Stimulated activated effector memory CD8-positive, alpha-beta T cell treated with anti-CD3 and anti-CD28 coated beads, Interleukin-12 subunit alpha, Interleukin-12 subunit beta, amount 100 ng/mL, for 72 hours (primary cell): ENCODE results near the gene RANBP1.

Experiments
- ATAC-seq: fragments of 150-1000 bp; cut with Tn5 transposase; 2 replicates; pipeline ENCODE4 v1.10.0; 2021
- DNase-seq, 2 donors: peaks; one replicate each; pipeline ENCODE4 v3.0.0; 2021 to 2022; ENCODE audit warnings: low spot score in 2 of 2
- H3K27ac Mint-ChIP-seq: one replicate; pipeline ENCODE4 v1.8.0; 2022; ENCODE audit warnings: mild to moderate bottlenecking, mixed read lengths
- H3K36me3 Mint-ChIP-seq: one replicate; pipeline ENCODE4 v1.8.0; 2022; ENCODE audit warnings: mild to moderate bottlenecking, mixed read lengths
- H3K4me1 Mint-ChIP-seq: one replicate; pipeline ENCODE4 v1.8.0; 2022; ENCODE audit warnings: mixed read lengths
- H3K4me3 Mint-ChIP-seq: one replicate; pipeline ENCODE4 v1.8.0; 2022; ENCODE audit warnings: mild to moderate bottlenecking, mixed read lengths
- H3K9me3 Mint-ChIP-seq: one replicate; pipeline ENCODE4 v1.8.0; 2022; ENCODE audit warnings: mixed read lengths

The RANBP1 gene

DNA sequence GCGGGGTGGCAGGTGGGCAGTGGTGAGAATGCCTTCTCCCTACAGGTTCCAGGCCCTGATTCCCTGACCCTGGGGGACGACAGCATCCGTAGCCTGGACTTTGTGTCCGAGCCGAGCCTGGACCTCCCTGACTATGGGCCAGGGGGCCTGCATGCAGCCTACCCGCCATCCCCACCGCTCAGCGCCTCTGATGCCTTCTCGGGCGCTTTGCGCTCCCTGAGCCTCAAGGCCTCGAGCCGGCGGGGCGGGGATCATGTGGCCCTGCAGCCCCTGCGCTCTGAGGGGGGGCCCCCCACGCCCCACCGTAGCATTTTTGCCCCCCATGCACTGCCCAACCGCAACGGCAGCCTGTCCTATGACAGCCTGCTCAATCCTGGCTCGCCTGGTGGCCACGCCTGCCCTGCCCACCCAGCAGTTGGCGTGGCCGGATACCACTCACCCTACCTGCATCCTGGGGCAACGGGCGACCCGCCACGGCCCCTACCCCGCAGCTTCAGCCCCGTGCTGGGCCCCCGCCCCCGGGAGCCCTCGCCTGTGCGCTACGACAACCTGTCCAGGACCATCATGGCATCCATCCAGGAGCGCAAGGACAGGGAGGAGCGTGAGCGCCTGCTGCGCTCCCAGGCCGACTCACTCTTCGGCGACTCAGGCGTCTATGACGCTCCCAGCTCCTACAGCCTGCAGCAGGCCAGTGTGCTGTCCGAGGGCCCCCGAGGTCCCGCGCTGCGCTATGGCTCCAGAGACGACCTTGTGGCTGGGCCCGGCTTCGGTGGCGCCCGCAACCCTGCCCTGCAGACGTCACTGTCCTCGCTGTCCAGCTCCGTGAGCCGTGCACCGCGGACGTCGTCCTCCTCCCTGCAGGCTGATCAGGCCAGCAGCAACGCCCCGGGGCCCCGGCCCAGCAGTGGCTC lies 27.1 kb downstream of the RANBP1 start:
- peaks cover 12% of the 10 kb centered on the region for H3K36me3 Mint-ChIP-seq
- peaks cover 20% of the 10 kb centered on the region for H3K4me1 Mint-ChIP-seq
- DNase-seq, result no peak
- H3K4me3 Mint-ChIP-seq, result no peak overlapping the region
- no peak for ATAC-seq
- H3K9me3 Mint-ChIP-seq, result no peaks in the 10 kb centered on the region
- H3K27ac Mint-ChIP-seq, result no peak overlapping the region

DNA sequence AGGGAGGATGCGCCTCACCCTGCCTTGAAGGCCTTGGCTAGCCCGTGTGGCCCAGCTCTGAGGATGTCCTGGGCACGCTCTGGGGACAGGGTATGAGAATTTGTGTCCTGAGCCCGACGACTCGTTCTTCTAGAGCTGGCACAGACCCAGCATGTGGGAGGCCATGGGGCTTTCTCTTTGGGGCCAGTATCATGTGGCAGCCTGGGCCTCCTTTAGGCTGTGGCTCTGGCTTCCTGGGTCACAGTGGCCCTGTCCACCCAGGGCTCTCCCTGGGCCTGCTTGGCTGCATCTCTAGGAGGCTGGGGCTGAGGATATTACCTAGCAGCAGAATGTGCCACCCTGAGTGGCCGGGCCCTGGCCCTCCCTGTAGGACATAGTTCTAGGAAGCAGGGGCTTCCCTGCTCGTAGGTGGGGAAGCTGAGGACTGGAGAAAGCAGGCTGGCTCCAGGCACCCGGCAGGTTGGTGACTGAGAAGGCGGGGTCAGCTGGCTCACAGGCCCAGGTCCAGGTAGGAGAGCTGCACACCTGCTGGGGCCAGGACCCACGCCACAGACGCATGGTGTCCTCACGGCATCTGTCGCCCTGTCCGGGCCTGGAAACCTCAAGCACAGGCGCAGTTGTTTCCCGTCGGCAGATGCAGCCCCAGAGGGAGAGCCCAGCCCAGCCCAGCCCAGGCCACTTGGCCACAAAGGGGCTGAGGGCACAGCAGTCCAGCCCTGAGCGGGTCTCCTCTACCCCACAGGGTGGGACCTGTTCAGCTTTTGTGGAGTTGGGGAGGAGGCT lies 28.2 kb downstream of the RANBP1 start:
- Mint-ChIP-seq H3K36me3 (peaks cover 12% of the 10 kb centered on the region), H3K4me3 (no peak overlapping the region), H3K9me3 (no peaks in the 10 kb centered on the region), H3K4me1 (peaks cover 13% of the 10 kb centered on the region), H3K27ac (no peak overlapping the region)
- ATAC-seq, result no peak
- DNase-seq, result no peak

DNA sequence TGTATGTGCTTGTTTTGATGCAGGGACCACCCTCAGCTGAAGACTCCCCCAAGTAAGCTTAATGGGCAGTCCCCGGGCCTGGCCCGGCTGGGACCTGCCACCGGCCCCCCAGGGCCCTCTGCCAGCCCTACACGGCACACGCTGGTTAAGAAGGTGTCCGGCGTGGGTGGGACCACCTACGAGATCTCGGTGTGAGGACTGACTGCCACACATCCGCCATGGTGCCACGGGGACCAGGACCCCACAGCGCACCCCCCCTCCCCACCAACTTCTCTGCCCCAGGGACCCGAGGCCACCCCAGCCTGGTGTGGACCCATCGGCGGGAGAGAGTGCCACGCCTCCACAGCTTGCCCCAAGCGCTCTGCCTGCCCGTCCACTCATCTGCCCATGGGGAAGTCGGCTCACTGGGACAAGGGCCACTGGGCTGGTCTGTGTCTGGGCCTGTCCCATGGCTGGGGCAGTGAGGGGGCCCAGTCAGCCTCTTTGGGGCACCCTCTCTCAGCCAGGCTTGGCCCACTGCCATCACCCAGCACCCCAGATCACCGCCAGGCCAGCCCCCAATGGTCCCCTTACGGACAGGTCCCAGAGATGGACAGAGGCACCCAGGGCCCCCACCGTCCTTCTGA lies 29.4 kb downstream of the RANBP1 start:
- Mint-ChIP-seq H3K27ac (no peak overlapping the region), H3K4me3 (no peak overlapping the region), H3K36me3 (peaks cover 6% of the 10 kb centered on the region), H3K9me3 (no peaks in the 10 kb centered on the region), H3K4me1 (peaks cover 5% of the 10 kb centered on the region)
- no peak for ATAC-seq
- no peak for DNase-seq

DNA sequence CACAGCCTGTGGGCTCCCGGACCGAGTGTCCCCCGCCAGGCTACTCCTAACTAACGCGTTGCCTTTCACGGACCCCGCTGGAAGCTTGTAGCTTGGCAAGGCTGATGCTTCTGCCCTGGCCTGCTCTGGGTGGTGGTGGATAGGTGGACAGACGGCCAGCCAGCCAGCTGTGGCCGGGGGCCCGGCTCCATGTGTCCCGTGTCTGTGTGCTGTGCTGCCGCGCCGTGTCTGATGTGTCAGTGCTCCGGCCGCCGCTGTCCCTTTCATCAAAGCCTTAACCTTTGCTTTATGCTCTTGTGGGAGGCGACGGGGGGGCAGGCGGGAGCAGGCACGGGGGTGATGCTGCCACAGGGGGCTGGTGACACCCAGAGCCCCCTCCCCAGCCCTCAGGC lies 29.9 kb downstream of the RANBP1 start:
- H3K27ac Mint-ChIP-seq, result no peak overlapping the region
- DNase-seq (no peak), ATAC-seq (no peak)
- H3K4me1 Mint-ChIP-seq, result peaks cover 5% of the 10 kb centered on the region
- H3K4me3 Mint-ChIP-seq, result no peak overlapping the region
- no peaks in the 10 kb centered on the region for H3K9me3 Mint-ChIP-seq
- peaks cover 6% of the 10 kb centered on the region for H3K36me3 Mint-ChIP-seq

DNA sequence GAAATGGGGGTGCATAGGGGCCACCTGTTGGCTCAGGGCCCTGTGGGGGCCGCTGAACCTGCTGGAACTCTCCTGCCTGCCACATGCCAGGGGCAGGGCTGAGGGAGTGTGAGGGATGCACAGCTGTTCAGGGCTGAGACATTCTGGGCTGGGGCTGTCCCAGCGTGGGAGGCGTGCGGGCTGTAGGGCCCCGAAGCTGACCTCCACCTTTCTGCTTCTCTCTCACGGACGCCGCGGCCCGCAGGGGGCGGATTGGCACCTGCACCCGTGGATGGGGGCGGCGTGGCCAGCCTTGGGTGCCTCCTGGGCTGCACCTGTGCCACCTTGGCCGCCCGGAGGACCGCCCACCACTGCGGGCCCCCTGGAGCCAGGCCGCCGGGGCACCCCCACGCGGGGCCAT lies 30.9 kb downstream of the RANBP1 start:
- no peaks in the 10 kb centered on the region for H3K9me3 Mint-ChIP-seq
- no peak for DNase-seq
- H3K27ac Mint-ChIP-seq, result peak overlapping the region; percentile 71
- no peak overlapping the region for H3K4me3 Mint-ChIP-seq
- peaks cover 6% of the 10 kb centered on the region for H3K36me3 Mint-ChIP-seq
- ATAC-seq, result peak; percentile 15
- H3K4me1 Mint-ChIP-seq, result peaks cover 5% of the 10 kb centered on the region

DNA sequence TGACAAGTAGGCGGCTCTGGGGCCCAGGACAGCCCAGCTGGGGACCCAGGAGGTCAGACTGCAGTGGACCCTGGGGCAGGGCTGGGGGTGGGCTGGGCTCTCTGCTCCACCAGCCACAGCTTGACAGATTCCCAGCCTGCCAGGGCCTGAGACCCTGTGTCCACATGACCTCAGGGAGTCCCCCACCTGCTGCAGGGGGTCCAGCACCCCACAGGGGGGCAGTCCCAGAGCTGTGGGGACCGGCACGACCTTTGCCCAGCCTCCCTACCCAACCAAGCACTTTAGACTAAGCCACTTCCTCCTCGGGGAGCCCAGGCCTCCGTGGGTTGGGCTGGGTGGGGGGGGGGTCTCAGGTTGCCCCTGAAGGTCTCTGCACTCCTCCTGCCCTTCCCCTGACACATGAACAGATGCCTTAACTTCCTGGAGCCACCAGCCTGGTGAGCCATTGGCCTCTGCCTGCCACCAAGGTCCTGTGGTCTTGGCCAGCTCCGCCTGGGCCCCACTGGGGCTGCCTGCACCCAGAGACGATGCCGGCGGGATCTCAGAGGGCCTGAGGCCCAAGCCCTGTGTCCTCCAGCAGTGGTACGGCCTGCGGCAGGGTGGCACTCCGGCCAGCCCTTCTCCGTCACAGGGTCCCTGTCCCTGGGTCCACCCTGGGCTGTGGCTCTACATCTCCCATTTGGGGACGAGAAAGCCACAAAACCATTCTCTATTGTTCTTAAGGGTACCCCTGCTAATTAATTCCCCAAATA lies 31.5 kb downstream of the RANBP1 start:
- Mint-ChIP-seq H3K36me3 (peaks cover 6% of the 10 kb centered on the region), H3K4me1 (peaks cover 5% of the 10 kb centered on the region), H3K4me3 (no peak overlapping the region), H3K27ac (no peak overlapping the region), H3K9me3 (no peaks in the 10 kb centered on the region)
- DNase-seq (no peak), ATAC-seq (no peak)

DNA sequence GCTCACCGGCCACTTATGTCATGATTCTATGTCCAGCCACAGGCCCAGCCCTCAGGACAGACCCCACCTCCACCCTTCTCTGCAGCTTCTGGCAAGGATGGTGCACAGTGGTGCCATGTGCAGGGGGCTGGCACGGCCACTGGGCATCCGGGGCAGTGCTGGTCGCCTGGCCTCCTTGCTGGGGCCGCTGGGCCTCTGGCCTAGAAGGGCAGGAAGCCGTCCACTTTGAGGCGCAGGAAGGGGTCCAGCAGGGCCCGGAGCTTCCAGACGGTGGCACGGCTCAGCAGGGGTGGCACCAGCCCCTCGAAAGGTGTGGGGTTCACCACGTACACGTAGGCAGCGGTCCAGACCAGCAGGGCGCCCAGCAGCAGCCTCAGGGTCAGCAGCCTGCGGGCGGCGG lies 32.5 kb downstream of the RANBP1 start:
- H3K4me1 Mint-ChIP-seq, result peaks cover 5% of the 10 kb centered on the region
- H3K36me3 Mint-ChIP-seq, result peaks cover 6% of the 10 kb centered on the region
- H3K4me3 Mint-ChIP-seq, result no peak overlapping the region
- H3K27ac Mint-ChIP-seq, result no peak overlapping the region
- DNase-seq, result no peak
- no peaks in the 10 kb centered on the region for H3K9me3 Mint-ChIP-seq
- ATAC-seq, result no peak

DNA sequence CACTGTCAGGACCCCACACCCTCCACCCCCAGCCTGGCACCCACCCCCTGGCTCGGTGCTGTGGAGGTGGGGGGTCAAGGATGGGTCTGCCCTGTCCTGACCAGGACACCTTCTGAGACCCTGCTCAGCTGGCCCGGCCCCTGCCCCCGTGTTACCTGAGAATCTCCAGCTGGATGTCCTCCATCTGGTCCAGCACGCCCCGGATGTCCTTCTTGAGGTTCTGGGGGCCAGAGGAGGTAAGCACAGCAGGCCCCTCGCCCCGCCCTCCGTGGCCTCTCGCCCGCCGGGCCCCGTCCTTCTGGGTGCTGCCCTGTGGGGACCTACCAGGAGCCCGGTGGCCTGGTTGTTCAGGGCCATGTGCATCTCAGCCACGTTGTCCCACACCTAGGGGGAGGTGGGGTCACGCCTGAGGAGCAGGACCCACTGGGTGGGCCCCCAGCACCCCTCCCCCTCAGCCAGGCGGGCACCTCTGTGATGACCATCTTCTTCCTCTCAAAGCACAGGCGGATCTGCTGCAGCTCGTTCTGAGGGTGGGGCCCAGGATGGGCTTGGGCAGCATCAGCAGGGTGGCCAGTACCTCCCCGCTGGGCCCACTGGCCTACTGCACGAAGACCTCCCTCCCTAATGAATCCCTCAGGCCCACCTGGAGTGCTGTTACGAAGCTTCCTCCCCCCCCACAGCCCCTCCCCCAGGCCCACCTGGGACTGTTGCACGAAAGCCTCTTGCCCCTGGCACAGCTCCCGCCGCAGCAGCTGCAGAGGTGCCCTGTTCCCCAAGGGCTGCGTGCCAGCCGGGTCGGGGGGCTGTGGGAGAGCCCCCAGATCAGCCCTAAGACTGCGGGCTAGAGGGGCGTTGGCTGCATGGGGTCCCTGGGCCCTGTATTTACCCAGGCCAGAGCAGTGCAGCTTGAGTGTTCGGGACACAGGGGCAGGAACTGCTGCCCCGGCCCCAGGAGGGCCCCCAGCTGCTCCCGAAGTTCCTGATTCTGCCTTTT lies 33.6 kb downstream of the RANBP1 start:
- peaks cover under 1% of the 10 kb centered on the region for H3K36me3 Mint-ChIP-seq
- no peaks in the 10 kb centered on the region for H3K9me3 Mint-ChIP-seq
- H3K4me3 Mint-ChIP-seq, result no peak overlapping the region
- no peak overlapping the region for H3K27ac Mint-ChIP-seq
- peaks cover 5% of the 10 kb centered on the region for H3K4me1 Mint-ChIP-seq
- DNase-seq (no peak), ATAC-seq (no peak)

DNA sequence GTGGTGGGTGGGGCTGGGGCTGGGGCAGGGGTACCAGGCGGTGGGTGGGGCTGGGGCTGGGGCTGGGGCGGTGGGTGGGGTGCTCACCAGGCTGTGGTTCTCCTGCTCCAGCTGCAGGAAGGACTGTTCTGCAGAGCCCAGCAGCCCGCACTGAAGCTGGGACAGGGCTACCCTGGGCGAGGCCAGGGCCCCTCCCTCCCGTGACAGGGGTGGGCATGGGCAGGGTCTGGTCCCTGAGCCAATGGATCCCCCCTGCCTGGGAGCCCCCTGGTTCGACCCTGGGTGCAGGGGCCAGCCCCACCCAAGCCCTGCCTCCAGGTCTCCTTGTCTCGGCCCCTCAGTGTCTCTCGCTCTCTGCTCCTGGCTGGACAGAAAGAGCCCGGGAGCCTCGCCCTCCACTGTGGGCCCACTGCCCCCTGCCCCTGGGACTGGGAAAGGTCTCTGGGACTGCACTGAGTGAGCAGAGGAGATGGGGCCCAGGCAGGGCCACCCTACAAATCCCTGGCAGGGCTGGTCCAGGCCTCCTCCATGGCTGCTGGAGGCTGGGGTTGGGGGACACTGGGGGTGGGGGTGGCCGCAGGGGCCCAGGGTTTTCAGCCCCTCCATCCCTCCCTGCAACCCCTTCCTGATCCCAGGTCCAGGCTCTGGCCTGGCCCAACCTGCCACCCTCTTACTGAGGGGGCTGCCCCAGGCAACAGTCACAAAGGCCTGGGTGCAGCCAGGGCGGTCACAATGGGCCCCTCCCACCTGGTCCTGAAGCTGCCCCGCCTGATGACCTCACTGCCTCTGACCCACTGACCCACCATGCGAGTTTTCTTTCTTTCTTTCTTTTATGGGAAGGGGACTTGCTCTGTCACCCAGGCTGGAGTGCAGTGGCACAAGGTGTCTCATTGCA lies 34.7 kb downstream of the RANBP1 start, which contains the start of gene CCDC188:
Gene CCDC188, minus strand, starts transcription at position 675 of the 895 bp plus-strand sequence. Its CDS starts 69 bp downstream, at position 606.
- no peak for DNase-seq
- Mint-ChIP-seq H3K27ac (peak within 1 kb of the TSS; percentile 71), H3K9me3 (no peaks in the 10 kb centered on the region), H3K36me3 (no peaks in the 10 kb centered on the region), H3K4me3 (no peak within 1 kb of the TSS), H3K4me1 (peaks cover 5% of the 10 kb centered on the region)
- no peak for ATAC-seq

DNA sequence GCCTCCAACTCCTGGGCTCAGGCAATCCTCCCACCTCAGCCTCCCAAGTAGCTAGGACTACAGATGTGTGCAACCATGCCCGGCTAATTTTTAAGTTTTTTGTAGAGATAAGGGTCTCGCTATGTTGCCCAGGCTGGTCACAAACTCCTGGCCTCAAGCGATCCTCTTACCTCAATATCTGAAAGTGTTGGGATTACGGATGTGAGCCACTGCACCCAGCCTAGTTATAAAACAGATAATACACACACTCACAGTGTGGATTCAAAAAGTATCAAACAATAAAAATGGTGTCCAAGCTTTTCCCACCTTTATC lies 35.3 kb downstream of the RANBP1 start:
- ATAC-seq, result no peak
- H3K27ac Mint-ChIP-seq, result peak overlapping the region; percentile 71
- H3K4me1 Mint-ChIP-seq, result peaks cover 5% of the 10 kb centered on the region
- no peaks in the 10 kb centered on the region for H3K36me3 Mint-ChIP-seq
- H3K9me3 Mint-ChIP-seq, result no peaks in the 10 kb centered on the region
- no peak overlapping the region for H3K4me3 Mint-ChIP-seq
- DNase-seq, result no peak

DNA sequence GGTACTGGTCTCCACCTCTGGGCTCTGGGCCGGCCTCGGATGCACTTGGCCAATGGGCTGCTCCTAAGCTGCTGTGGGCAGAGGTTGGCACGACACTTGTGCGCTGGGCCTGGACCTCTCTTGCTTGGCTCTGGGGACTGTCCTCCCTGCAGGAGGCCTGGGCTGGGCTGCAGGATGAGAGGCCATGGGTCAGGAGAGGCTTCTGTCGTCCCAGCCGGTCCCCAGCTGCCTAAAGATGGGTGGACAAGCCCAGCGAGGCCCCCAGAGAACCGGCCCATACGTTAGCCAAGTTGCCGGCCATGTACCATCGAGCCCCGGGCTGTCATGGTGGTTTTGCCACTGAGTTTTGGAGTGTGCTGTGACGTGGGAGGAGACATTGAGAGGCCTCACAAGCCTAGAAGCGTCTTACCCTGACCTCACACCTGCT lies 36.6 kb downstream of the RANBP1 start:
- H3K27ac Mint-ChIP-seq, result peak overlapping the region; percentile 60
- no peak for ATAC-seq
- no peaks in the 10 kb centered on the region for H3K36me3 Mint-ChIP-seq
- no peaks in the 10 kb centered on the region for H3K9me3 Mint-ChIP-seq
- DNase-seq, result no peak
- peaks cover 5% of the 10 kb centered on the region for H3K4me1 Mint-ChIP-seq
- no peak overlapping the region for H3K4me3 Mint-ChIP-seq

DNA sequence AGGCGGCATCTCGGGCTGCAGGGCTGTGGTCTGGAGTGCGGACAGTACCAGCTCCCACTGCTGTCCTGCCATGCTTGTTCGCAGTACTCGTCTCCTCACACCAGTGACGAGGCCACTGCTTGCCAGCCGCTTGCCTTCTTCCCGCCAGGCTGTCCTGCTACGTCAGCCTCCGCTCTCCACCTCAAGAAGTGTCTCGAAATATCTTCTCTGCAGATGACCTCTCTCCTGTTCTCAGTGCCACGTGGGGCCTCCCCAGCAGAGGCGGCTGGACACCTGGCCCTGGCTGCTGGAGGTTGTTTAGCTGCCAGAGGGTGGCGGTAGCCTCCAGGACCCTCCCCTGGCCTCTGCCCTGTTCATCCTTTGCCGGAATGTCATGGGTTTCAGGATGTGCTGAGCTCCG lies 38.0 kb downstream of the RANBP1 start:
- Mint-ChIP-seq H3K36me3 (no peaks in the 10 kb centered on the region), H3K4me1 (peaks cover 5% of the 10 kb centered on the region), H3K9me3 (no peaks in the 10 kb centered on the region), H3K4me3 (no peak overlapping the region), H3K27ac (no peak overlapping the region)
- DNase-seq (no peak), ATAC-seq (no peak)

DNA sequence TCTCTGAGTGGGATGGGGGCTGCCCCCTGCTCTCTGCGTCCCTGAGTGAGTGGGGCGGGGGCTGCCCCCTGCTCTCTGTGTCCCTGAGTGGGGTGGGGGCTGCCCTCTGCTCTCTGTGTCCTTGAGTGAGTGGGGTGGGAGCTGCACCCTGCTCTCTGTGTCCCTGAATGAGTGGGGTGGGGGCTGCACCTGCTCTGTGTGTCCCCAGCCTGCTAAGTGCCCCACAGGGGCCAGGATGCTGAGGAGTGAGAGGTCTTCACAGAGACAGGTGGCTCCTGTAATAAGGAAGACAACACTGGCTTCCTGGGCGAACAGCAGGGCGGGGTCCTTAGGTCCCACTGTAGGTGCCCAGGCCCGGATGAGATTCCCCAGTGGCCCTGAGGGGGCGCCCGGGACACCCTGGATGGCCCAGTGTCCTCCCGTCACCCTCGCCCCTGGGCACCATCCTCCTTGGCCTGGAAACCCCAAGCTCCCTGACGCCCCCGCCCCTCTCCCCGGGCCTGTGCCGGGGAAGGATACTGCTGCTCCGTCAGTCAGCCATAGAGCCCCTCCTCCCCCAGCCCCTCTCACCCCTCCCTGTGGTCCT lies 38.8 kb downstream of the RANBP1 start:
- ATAC-seq (no peak), DNase-seq (no peak)
- H3K4me1 Mint-ChIP-seq, result peaks cover 5% of the 10 kb centered on the region
- no peak overlapping the region for H3K4me3 Mint-ChIP-seq
- H3K9me3 Mint-ChIP-seq, result no peaks in the 10 kb centered on the region
- H3K36me3 Mint-ChIP-seq, result no peaks in the 10 kb centered on the region
- H3K27ac Mint-ChIP-seq, result no peak overlapping the region
